ENCODE results near the gene PLA2G2F. TPM values are rescaled to one million over a fixed set of nuclear protein-coding genes. Genes with fewer than 3 reads are reported as not detected.

The PLA2G2F gene
- total and polyA plus RNA-seq, 2 experiments from 2014 or later: not detected

DNA sequence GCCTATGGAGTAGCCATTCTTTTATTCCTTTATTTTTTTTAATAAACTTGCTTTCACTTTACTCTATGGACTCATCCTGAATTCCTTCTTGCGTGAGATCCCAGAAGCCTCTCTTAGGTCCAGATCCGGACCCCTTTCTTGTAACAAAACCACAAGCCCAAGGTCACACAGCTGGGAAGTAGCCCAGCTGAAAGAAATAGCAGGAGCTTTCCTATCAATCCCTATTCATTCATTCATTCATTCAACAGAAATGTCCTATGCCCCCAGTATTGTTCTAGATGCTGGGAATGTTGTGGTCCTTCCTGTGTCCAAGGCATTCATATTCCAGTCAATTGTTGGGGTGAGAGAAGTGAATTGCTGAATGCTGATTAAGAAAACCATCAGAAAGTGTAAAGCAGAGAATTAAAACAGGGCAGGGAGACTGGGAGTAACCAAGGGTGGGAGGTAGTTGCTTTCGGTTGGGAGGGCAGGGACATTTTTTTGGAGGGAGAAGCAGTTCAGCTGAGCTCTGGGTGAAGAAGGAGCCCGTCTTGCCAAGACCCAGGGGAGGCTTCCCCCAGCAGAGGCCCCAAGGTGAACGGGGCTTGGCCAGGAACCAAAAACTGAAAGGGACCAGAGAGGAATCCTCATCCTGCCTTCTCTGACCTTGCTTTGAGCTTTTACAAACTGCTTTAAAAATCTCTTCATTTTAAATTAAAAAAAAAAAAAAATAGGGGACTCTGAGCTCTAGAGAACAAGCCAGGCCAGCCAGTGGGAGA lies 30.6 kb upstream of the PLA2G2F start:
- no peak for TF ChIP-seq ZNF331 (CRISPR knock-in tag; IDR thresholded peaks at IDR 0.05; ENCODE audit: low read depth)
- TF ChIP-seq STAT1 (IDR thresholded peaks at IDR 0.05; ENCODE audit: unreplicated experiment): no peak
- TF ChIP-seq, protein P1, sequence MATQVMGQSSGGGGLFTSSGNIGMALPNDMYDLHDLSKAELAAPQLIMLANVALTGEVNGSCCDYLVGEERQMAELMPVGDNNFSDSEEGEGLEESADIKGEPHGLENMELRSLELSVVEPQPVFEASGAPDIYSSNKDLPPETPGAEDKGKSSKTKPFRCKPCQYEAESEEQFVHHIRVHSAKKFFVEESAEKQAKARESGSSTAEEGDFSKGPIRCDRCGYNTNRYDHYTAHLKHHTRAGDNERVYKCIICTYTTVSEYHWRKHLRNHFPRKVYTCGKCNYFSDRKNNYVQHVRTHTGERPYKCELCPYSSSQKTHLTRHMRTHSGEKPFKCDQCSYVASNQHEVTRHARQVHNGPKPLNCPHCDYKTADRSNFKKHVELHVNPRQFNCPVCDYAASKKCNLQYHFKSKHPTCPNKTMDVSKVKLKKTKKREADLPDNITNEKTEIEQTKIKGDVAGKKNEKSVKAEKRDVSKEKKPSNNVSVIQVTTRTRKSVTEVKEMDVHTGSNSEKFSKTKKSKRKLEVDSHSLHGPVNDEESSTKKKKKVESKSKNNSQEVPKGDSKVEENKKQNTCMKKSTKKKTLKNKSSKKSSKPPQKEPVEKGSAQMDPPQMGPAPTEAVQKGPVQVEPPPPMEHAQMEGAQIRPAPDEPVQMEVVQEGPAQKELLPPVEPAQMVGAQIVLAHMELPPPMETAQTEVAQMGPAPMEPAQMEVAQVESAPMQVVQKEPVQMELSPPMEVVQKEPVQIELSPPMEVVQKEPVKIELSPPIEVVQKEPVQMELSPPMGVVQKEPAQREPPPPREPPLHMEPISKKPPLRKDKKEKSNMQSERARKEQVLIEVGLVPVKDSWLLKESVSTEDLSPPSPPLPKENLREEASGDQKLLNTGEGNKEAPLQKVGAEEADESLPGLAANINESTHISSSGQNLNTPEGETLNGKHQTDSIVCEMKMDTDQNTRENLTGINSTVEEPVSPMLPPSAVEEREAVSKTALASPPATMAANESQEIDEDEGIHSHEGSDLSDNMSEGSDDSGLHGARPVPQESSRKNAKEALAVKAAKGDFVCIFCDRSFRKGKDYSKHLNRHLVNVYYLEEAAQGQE (IDR thresholded peaks at IDR 0.05; ENCODE audit: unreplicated experiment): no peak
- TF ChIP-seq EZH2phosphoT487 (IDR thresholded peaks at IDR 0.05; ENCODE audit: unreplicated experiment): no peak
- TF ChIP-seq, protein P2, sequence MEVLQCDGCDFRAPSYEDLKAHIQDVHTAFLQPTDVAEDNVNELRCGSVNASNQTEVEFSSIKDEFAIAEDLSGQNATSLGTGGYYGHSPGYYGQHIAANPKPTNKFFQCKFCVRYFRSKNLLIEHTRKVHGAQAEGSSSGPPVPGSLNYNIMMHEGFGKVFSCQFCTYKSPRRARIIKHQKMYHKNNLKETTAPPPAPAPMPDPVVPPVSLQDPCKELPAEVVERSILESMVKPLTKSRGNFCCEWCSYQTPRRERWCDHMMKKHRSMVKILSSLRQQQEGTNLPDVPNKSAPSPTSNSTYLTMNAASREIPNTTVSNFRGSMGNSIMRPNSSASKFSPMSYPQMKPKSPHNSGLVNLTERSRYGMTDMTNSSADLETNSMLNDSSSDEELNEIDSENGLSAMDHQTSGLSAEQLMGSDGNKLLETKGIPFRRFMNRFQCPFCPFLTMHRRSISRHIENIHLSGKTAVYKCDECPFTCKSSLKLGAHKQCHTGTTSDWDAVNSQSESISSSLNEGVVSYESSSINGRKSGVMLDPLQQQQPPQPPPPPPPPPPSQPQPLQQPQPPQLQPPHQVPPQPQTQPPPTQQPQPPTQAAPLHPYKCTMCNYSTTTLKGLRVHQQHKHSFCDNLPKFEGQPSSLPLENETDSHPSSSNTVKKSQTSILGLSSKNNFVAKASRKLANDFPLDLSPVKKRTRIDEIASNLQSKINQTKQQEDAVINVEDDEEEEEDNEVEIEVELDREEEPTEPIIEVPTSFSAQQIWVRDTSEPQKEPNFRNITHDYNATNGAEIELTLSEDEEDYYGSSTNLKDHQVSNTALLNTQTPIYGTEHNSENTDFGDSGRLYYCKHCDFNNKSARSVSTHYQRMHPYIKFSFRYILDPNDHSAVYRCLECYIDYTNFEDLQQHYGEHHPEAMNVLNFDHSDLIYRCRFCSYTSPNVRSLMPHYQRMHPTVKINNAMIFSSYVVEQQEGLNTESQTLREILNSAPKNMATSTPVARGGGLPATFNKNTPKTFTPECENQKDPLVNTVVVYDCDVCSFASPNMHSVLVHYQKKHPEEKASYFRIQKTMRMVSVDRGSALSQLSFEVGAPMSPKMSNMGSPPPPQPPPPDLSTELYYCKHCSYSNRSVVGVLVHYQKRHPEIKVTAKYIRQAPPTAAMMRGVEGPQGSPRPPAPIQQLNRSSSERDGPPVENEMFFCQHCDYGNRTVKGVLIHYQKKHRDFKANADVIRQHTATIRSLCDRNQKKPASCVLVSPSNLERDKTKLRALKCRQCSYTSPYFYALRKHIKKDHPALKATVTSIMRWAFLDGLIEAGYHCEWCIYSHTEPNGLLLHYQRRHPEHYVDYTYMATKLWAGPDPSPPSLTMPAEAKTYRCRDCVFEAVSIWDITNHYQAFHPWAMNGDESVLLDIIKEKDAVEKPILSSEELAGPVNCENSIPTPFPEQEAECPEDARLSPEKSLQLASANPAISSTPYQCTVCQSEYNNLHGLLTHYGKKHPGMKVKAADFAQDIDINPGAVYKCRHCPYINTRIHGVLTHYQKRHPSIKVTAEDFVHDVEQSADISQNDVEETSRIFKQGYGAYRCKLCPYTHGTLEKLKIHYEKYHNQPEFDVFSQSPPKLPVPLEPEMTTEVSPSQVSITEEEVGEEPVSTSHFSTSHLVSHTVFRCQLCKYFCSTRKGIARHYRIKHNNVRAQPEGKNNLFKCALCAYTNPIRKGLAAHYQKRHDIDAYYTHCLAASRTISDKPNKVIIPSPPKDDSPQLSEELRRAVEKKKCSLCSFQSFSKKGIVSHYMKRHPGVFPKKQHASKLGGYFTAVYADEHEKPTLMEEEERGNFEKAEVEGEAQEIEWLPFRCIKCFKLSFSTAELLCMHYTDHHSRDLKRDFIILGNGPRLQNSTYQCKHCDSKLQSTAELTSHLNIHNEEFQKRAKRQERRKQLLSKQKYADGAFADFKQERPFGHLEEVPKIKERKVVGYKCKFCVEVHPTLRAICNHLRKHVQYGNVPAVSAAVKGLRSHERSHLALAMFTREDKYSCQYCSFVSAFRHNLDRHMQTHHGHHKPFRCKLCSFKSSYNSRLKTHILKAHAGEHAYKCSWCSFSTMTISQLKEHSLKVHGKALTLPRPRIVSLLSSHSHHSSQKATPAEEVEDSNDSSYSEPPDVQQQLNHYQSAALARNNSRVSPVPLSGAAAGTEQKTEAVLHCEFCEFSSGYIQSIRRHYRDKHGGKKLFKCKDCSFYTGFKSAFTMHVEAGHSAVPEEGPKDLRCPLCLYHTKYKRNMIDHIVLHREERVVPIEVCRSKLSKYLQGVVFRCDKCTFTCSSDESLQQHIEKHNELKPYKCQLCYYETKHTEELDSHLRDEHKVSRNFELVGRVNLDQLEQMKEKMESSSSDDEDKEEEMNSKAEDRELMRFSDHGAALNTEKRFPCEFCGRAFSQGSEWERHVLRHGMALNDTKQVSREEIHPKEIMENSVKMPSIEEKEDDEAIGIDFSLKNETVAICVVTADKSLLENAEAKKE (CRISPR knock-in tag; IDR thresholded peaks at IDR 0.05): no peak
- TF ChIP-seq, protein P3, sequence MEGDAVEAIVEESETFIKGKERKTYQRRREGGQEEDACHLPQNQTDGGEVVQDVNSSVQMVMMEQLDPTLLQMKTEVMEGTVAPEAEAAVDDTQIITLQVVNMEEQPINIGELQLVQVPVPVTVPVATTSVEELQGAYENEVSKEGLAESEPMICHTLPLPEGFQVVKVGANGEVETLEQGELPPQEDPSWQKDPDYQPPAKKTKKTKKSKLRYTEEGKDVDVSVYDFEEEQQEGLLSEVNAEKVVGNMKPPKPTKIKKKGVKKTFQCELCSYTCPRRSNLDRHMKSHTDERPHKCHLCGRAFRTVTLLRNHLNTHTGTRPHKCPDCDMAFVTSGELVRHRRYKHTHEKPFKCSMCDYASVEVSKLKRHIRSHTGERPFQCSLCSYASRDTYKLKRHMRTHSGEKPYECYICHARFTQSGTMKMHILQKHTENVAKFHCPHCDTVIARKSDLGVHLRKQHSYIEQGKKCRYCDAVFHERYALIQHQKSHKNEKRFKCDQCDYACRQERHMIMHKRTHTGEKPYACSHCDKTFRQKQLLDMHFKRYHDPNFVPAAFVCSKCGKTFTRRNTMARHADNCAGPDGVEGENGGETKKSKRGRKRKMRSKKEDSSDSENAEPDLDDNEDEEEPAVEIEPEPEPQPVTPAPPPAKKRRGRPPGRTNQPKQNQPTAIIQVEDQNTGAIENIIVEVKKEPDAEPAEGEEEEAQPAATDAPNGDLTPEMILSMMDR (conservative IDR thresholded peaks at IDR 0.05; ENCODE audit: low read depth in 2 of 2): no peak
- no peak for TF ChIP-seq JUNB (IDR thresholded peaks at IDR 0.05; ENCODE audit: unreplicated experiment)
- no peak for TF ChIP-seq EZH2 (IDR thresholded peaks at IDR 0.05; ENCODE audit: low read depth, unreplicated experiment)
- no peak for TF ChIP-seq NANOG (IDR thresholded peaks at IDR 0.05; ENCODE audit: borderline replicate concordance)
- TF ChIP-seq, protein P4, sequence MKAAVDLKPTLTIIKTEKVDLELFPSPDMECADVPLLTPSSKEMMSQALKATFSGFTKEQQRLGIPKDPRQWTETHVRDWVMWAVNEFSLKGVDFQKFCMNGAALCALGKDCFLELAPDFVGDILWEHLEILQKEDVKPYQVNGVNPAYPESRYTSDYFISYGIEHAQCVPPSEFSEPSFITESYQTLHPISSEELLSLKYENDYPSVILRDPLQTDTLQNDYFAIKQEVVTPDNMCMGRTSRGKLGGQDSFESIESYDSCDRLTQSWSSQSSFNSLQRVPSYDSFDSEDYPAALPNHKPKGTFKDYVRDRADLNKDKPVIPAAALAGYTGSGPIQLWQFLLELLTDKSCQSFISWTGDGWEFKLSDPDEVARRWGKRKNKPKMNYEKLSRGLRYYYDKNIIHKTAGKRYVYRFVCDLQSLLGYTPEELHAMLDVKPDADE (IDR thresholded peaks at IDR 0.05): no peak
- no peak for TF ChIP-seq ZNF114 (CRISPR knock-in tag; IDR thresholded peaks at IDR 0.05)
- TF ChIP-seq CREB1 (CRISPR knock-in tag; IDR thresholded peaks at IDR 0.05; ENCODE audit: low read depth): no peak
- no peak for TF ChIP-seq POLR2AphosphoS5 (IDR thresholded peaks at IDR 0.05; ENCODE audit: low read depth)
- H3K4me3 ChIP-seq: no peak overlapping the region
- H3F3A ChIP-seq (replicated peaks; ENCODE audit: low read depth): no peaks in the 10 kb centered on the region
- no peaks in the 10 kb centered on the region for H3K79me2 ChIP-seq (replicated peaks; ENCODE audit: insufficient read depth)
- no peaks in the 10 kb centered on the region for H4K20me1 ChIP-seq (replicated peaks; ENCODE audit: insufficient read depth)
- Mint-ChIP-seq H3K4me1 (peaks cover 14% of the 10 kb centered on the region), H3K27ac (no peak overlapping the region), H3K27me3 (ENCODE audit: insufficient read depth, low read depth, poor library complexity) (no peaks in the 10 kb centered on the region), H3K9me3 (peaks cover 15% of the 10 kb centered on the region), H3K36me3 (ENCODE audit: low read depth) (peaks cover 8% of the 10 kb centered on the region; the same call in 2 of the 3 replicates), H3K4me3 (no peak overlapping the region)
- no peaks in the 10 kb centered on the region for H3K27me3 ChIP-seq (ENCODE audit: insufficient read depth)
- ATAC-seq: no peak
- H3K36me3 ChIP-seq (ENCODE audit: insufficient read depth): no peaks in the 10 kb centered on the region
- DNase-seq (ENCODE audit: low spot score): no peak
- H2AFZ ChIP-seq: no peak overlapping the region
- no peaks in the 10 kb centered on the region for H3K4me1 ChIP-seq (ENCODE audit: insufficient read depth)
- H3K27ac ChIP-seq (ENCODE audit: low read depth): no peak overlapping the region
- H3K4me2 ChIP-seq: no peak overlapping the region
- no peaks in the 10 kb centered on the region; the same call in 1 of the 2 replicates for H3K9me2 ChIP-seq (ENCODE audit: insufficient read depth)
